Neural cell (in vitro differentiated cells): Measurements from ENCODE around the gene MICU1. TPM values are rescaled to one million over a fixed set of nuclear protein-coding genes. Genes with fewer than 3 reads are reported as not detected.

Experiments used
- H2AFZ ChIP-seq: fragments of 200-600, 300-800 bp; sonication (generic), shearing (Covaris generic); 2 replicates; pipeline ENCODE4 v1.6.0; 2014; ENCODE audit warnings: low read depth, mild to moderate bottlenecking, antibody characterized with exemption, low read length, moderate library complexity
- H3F3A ChIP-seq: fragments of 200-600 bp; shearing (Covaris generic); 2 replicates; pipeline ENCODE4 v1.6.1; 2016; ENCODE audit warnings: mild to moderate bottlenecking, moderate library complexity, mixed read lengths, antibody characterized with exemption, low read length; ENCODE audit not compliant: insufficient read depth, poor library complexity, severe bottlenecking
- H3K27ac ChIP-seq: fragments of 200-600, 300-800 bp; sonication (generic), shearing (Covaris generic); 2 replicates; pipeline ENCODE4 v1.5.1; 2014; ENCODE audit warnings: mild to moderate bottlenecking, low read length, moderate library complexity
- H3K27me3 ChIP-seq: fragments of 300-800, 200-600 bp; sonication (generic), shearing (Covaris generic); 2 replicates; pipeline ENCODE4 v1.6.0; 2014; ENCODE audit warnings: mild to moderate bottlenecking, low read depth, low read length, moderate library complexity; ENCODE audit not compliant: insufficient read depth
- H3K36me3 ChIP-seq: fragments of 300-800, 200-600 bp; sonication (generic), shearing (Covaris generic); 2 replicates; pipeline ENCODE4 v1.5.1; 2014; ENCODE audit warnings: mild to moderate bottlenecking, antibody characterized with exemption, low read length, moderate library complexity; ENCODE audit not compliant: insufficient read depth
- H3K4me2 ChIP-seq: fragments of 300-800, 200-600 bp; sonication (generic), shearing (Covaris generic); 2 replicates; pipeline ENCODE4 v1.6.0; 2014; ENCODE audit warnings: mild to moderate bottlenecking, low read length
- H3K4me3 ChIP-seq: fragments of 300-800, 200-600 bp; sonication (generic), shearing (Covaris generic); 2 replicates; pipeline ENCODE4 v1.5.1; 2014; ENCODE audit warnings: mild to moderate bottlenecking, low read length, moderate library complexity
- H3K79me2 ChIP-seq: fragments of 200-600 bp; shearing (Covaris generic); replicated peaks from 2 replicates; pipeline ENCODE4 v1.6.0; 2014; ENCODE audit warnings: mild to moderate bottlenecking, low read length, moderate library complexity; ENCODE audit not compliant: insufficient read depth
- H3K9ac ChIP-seq: fragments of 300-800, 200-600 bp; sonication (generic), shearing (Covaris generic); 2 replicates; pipeline ENCODE4 v1.6.1; 2016; ENCODE audit warnings: mild to moderate bottlenecking, low read length, mixed read lengths
- H3K9me2 ChIP-seq: fragments of 200-600 bp; shearing (Covaris generic); 2 replicates; pipeline ENCODE4 v1.6.1; 2016; ENCODE audit warnings: mild to moderate bottlenecking, low read length, mixed read lengths; ENCODE audit not compliant: insufficient read depth
- H3K9me3 ChIP-seq: fragments of 200-600, 300-800 bp; sonication (generic), shearing (Covaris generic); 2 replicates; pipeline ENCODE4 v1.6.1; 2016; ENCODE audit warnings: mild to moderate bottlenecking, mixed run types, low read length, moderate library complexity, mixed read lengths
- H4K20me1 ChIP-seq: fragments of 200-600 bp; shearing (Covaris generic); 2 replicates; pipeline ENCODE4 v1.6.1; 2016; ENCODE audit warnings: mild to moderate bottlenecking, mixed run types; ENCODE audit not compliant: insufficient read depth
- CTCF ChIP-seq: fragments of 450-650 bp; IDR thresholded peaks from 2 replicates; pipeline ENCODE4 v1.5.1; 2014; ENCODE audit warnings: antibody characterized with exemption, mild to moderate bottlenecking, moderate library complexity; ENCODE audit not compliant: poor library complexity, severe bottlenecking
- EP300 ChIP-seq: fragments of 450-650 bp; conservative IDR thresholded peaks from 2 replicates; pipeline ENCODE4 v1.6.1; 2014; ENCODE audit warnings: antibody characterized with exemption, mild to moderate bottlenecking, moderate library complexity; ENCODE audit not compliant: poor library complexity, severe bottlenecking
- EZH2 ChIP-seq: fragments of 200-600, 300-800 bp; shearing (Covaris generic), sonication (generic); IDR thresholded peaks from 2 replicates; pipeline ENCODE4 v1.6.1; 2014; ENCODE audit warnings: antibody characterized with exemption, low read length, borderline replicate concordance, mild to moderate bottlenecking; ENCODE audit not compliant: insufficient read depth, poor library complexity, severe bottlenecking
- MXI1 ChIP-seq: fragments of 450-650 bp; conservative IDR thresholded peaks from 2 replicates; pipeline ENCODE4 v1.6.1; 2014; ENCODE audit warnings: antibody characterized with exemption, mild to moderate bottlenecking; ENCODE audit not compliant: poor library complexity, severe bottlenecking
- POLR2AphosphoS5 ChIP-seq: IDR thresholded peaks from 2 replicates; pipeline ENCODE4 v1.6.1; 2012
- RAD21 ChIP-seq: fragments of 450-650 bp; conservative IDR thresholded peaks from 2 replicates; pipeline ENCODE4 v1.6.1; 2014; ENCODE audit warnings: antibody characterized with exemption, mild to moderate bottlenecking, moderate library complexity
- REST ChIP-seq: IDR thresholded peaks from 2 replicates; pipeline ENCODE4 v1.6.1; 2012; ENCODE audit warnings: borderline replicate concordance
- SMC3 ChIP-seq: fragments of 450-650 bp; conservative IDR thresholded peaks from 2 replicates; pipeline ENCODE4 v1.6.1; 2014; ENCODE audit warnings: antibody characterized with exemption, mild to moderate bottlenecking, moderate library complexity; ENCODE audit not compliant: poor library complexity
- TAF1 ChIP-seq: IDR thresholded peaks from 2 replicates; pipeline ENCODE4 v1.6.1; 2012; ENCODE audit warnings: low read depth
- polyA plus RNA-seq: library from polyadenylated mRNA; depleted of rRNA; stranded (reverse); fragments of >200 nt; gene quantifications from 2 replicates; pipeline ENCODE4 v1.2.3, GENCODE V29; 2014

MICU1 gene
- polyA plus RNA-seq, 1 donor from 2014 or later: 86.0 TPM

DNA sequence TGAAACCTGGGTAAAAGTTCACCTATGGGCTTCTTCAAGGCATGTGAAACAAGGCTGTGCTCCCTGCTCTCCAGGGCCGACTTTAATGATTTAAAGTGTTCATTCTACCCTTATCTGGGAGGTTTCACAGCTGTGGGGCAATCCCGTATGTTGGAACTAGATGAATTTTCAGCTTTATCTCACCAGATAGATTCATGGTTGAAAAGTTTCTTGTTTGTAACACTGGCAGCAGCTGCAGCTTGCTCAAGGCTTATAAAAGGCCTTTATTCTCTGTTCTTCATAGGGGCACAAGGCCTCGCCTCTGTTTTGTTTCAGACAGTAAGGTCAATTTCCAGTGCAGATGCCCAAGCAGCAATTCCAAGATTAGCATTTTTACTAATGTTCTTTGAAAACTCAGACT, 200.7 kb downstream of the MICU1 start:
- no peak overlapping the region for H2AFZ ChIP-seq
- no peaks in the 10 kb centered on the region for H3K9me2 ChIP-seq
- H3K9me3 ChIP-seq: peaks cover 4% of the 10 kb centered on the region
- no peak overlapping the region for H3K9ac ChIP-seq
- TF ChIP-seq EZH2 (no peak), EP300 (no peak), MXI1 (no peak), REST (no peak), POLR2AphosphoS5 (no peak), TAF1 (no peak), SMC3 (no peak)
- no peaks in the 10 kb centered on the region for H3F3A ChIP-seq
- H3K4me2 ChIP-seq: no peak overlapping the region
- H3K4me3 ChIP-seq: no peak overlapping the region
- no peaks in the 10 kb centered on the region for H3K27me3 ChIP-seq
- H4K20me1 ChIP-seq: no peaks in the 10 kb centered on the region
- peaks cover 14% of the 10 kb centered on the region for H3K36me3 ChIP-seq
- no peak overlapping the region for H3K27ac ChIP-seq
- no peaks in the 10 kb centered on the region for H3K79me2 ChIP-seq

GRCh38 chr10:72424561-72424960, 201.3 kb downstream of the MICU1 start:
- no peaks in the 10 kb centered on the region for H3K27me3 ChIP-seq
- TF ChIP-seq SMC3 (no peak), TAF1 (no peak), EZH2 (no peak), REST (no peak), MXI1 (no peak), EP300 (no peak), POLR2AphosphoS5 (no peak), RAD21 (no peak), CTCF (no peak)
- no peak overlapping the region for H3K27ac ChIP-seq
- no peaks in the 10 kb centered on the region for H3K79me2 ChIP-seq
- no peaks in the 10 kb centered on the region for H4K20me1 ChIP-seq
- no peak overlapping the region for H2AFZ ChIP-seq
- H3K36me3 ChIP-seq: peaks cover 14% of the 10 kb centered on the region
- H3K9me2 ChIP-seq: no peaks in the 10 kb centered on the region
- H3K4me2 ChIP-seq: no peak overlapping the region
- no peak overlapping the region for H3K4me3 ChIP-seq
- peaks cover 4% of the 10 kb centered on the region for H3K9me3 ChIP-seq
- H3K9ac ChIP-seq: no peak overlapping the region
- no peaks in the 10 kb centered on the region for H3F3A ChIP-seq
